Parathyroid adenoma (tissue), 2 donors: ENCODE results near the gene SKIC2.

Source experiments
- H2AFZ ChIP-seq: fragments of 300-600 bp; sonication (generic); one replicate; pipeline ENCODE4 v1.7.0; 2017; ENCODE audit warnings: antibody characterized with exemption, mild to moderate bottlenecking
- H3K27ac ChIP-seq: fragments of 300-600 bp; sonication (generic); one replicate; pipeline ENCODE4 v1.7.0; 2017
- H3K27me3 ChIP-seq: fragments of 300-600 bp; sonication (generic); one replicate; pipeline ENCODE4 v1.7.0; 2017; ENCODE audit warnings: low read length; ENCODE audit not compliant: control insufficient read depth, insufficient read depth
- H3K36me3 ChIP-seq: fragments of 300-600 bp; sonication (generic); one replicate; pipeline ENCODE4 v1.7.0; 2017; ENCODE audit warnings: low read length; ENCODE audit not compliant: control insufficient read depth, insufficient read depth
- H3K4me1 ChIP-seq: fragments of 300-600 bp; sonication (generic); one replicate; pipeline ENCODE4 v1.7.0; 2017; ENCODE audit warnings: control low read depth
- H3K4me2 ChIP-seq: fragments of 300-600 bp; sonication (generic); one replicate; pipeline ENCODE4 v1.7.0; 2017; ENCODE audit warnings: low read length
- H3K4me3 ChIP-seq: fragments of 300-600 bp; sonication (generic); one replicate; pipeline ENCODE4 v1.7.0; 2017; ENCODE audit warnings: low read depth, low read length
- H3K79me2 ChIP-seq: fragments of 300-600 bp; sonication (generic); one replicate; pipeline ENCODE4 v1.7.0; 2017; ENCODE audit warnings: control low read depth
- H3K9ac ChIP-seq: fragments of 300-600 bp; sonication (generic); one replicate; pipeline ENCODE4 v1.7.0; 2017; ENCODE audit warnings: mild to moderate bottlenecking
- H3K9me3 ChIP-seq: fragments of 300-600 bp; sonication (generic); one replicate; pipeline ENCODE4 v1.7.0; 2017; ENCODE audit warnings: low read length; ENCODE audit not compliant: control insufficient read depth
- CTCF ChIP-seq: fragments of 300-600 bp; sonication (generic); IDR thresholded peaks from one replicate; pipeline ENCODE4 v1.7.0; 2017; ENCODE audit warnings: antibody characterized with exemption, mild to moderate bottlenecking
- donor health status: primary hyperparathyroidism.

Gene SKIC2

GRCh38 chr6:31952140-31952805, 6.7 kb upstream of the SKIC2 start:
- Histone ChIP-seq H3K4me2 (no peak overlapping the region), H3K79me2 (peaks cover 6% of the 10 kb centered on the region), H3K4me3 (no peak overlapping the region), H3K4me1 (peaks cover 41% of the 10 kb centered on the region), H3K27me3 (no peaks in the 10 kb centered on the region), H3K9ac (no peak overlapping the region), H3K36me3 (no peaks in the 10 kb centered on the region), H3K27ac (peak overlapping the region; percentile 94), H3K9me3 (no peaks in the 10 kb centered on the region), H2AFZ (no peak overlapping the region)
- TF ChIP-seq CTCF = peak; percentile 87

DNA sequence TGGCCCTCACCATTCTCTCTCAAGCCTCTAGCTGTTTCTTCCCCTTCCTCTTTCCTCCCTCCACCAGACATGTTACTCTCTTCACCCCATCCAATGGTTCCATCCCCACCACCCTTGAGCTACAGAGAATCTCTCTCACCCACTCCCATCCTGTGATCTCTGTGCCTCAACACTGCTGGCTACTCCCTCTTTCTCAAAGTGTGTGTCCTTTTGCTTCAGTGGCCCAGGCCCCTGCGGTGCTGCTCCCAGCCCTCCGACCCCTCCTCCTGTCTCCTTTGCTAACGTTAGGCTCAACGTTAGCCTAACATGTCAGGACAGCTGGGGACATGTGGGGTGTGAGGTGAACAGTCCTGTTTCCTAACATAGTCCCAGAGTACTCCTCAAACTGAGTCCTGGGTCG, 6.1 kb upstream of the SKIC2 start:
- H3K36me3 ChIP-seq = no peaks in the 10 kb centered on the region
- TF ChIP-seq CTCF = no peak
- no peak overlapping the region for H3K4me2 ChIP-seq
- no peaks in the 10 kb centered on the region for H3K9me3 ChIP-seq
- H3K79me2 ChIP-seq = peaks cover 4% of the 10 kb centered on the region
- H3K4me1 ChIP-seq = peaks cover 39% of the 10 kb centered on the region
- no peak overlapping the region for H3K9ac ChIP-seq
- no peak overlapping the region for H2AFZ ChIP-seq
- no peaks in the 10 kb centered on the region for H3K27me3 ChIP-seq
- no peak overlapping the region for H3K4me3 ChIP-seq
- H3K27ac ChIP-seq = peak overlapping the region; percentile 94

DNA sequence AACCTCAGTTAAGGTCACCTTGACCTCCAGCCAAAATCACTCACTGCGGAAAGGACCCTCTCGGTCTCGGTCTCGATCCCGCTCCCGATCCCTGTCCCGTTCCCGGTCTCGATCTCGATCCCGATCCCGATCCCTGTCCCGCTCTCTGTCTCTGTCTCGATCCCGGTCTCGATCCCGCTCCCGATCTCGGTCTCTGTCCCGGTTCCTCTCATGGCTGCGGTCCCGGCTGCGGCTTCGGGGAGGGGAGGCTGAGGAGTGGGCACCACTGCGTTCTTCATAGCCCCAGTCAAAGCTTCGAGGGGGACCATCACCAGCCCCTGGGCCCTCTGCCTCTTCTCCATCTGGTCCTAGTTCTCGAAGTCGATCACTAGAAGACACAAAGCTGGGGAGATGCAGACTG, 4.5 kb upstream of the SKIC2 start:
- H3K36me3 ChIP-seq = no peaks in the 10 kb centered on the region
- no peak for TF ChIP-seq CTCF
- H3K27ac ChIP-seq = no peak overlapping the region
- H3K9me3 ChIP-seq = no peaks in the 10 kb centered on the region
- H3K9ac ChIP-seq = no peak overlapping the region
- no peaks in the 10 kb centered on the region for H3K27me3 ChIP-seq
- H3K4me1 ChIP-seq = peaks cover 28% of the 10 kb centered on the region
- H3K4me3 ChIP-seq = no peak overlapping the region
- H3K4me2 ChIP-seq = no peak overlapping the region
- peaks cover 11% of the 10 kb centered on the region for H3K79me2 ChIP-seq
- H2AFZ ChIP-seq = no peak overlapping the region

DNA sequence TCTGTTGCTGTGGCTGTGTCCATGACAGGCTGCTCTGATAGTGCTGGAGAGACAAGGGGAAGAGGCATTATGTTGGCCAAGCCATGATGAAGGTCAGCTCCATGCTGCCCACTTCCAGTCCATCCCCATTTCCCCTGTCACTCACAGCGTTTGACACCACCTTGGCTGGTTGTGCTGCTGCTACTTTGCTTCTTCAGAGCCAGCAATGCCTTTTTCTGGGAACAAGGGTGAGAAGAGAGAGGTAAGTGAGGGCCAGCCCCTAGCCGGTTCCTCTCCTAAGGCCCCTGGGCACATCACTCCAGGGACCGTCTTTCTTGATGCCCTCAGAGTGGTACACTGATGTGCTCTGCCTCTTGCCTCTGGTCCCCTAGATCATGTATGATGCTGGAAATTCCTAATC, 2.2 kb upstream of the SKIC2 start:
- Histone ChIP-seq H3K4me3 (no peak overlapping the region), H3K4me2 (no peak overlapping the region), H2AFZ (no peak overlapping the region), H3K79me2 (peaks cover 11% of the 10 kb centered on the region), H3K9ac (no peak overlapping the region), H3K9me3 (no peaks in the 10 kb centered on the region), H3K27me3 (no peaks in the 10 kb centered on the region), H3K27ac (no peak overlapping the region), H3K36me3 (no peaks in the 10 kb centered on the region), H3K4me1 (peaks cover 15% of the 10 kb centered on the region)
- TF ChIP-seq CTCF = no peak

DNA sequence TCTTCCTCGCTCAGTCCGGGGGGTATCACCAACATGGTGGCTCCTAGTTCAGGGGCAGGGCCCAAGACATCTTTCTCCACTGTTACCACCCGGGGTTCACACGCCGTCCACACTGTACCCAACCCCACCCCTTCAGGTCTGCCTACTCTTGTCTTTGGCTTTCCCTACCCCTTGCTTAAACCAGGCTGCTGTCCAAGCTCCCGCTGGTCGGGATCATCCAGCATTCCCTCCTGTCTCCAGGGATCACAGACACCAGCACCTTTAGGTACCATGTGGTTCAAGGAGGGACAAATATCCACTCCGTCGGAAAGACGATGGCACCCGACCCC, 599 bp upstream of the SKIC2 start:
- H2AFZ ChIP-seq = peak overlapping the region; percentile 96
- TF ChIP-seq CTCF = no peak
- H3K4me3 ChIP-seq = peak overlapping the region; percentile 89
- no peaks in the 10 kb centered on the region for H3K9me3 ChIP-seq
- peaks cover 11% of the 10 kb centered on the region for H3K79me2 ChIP-seq
- H3K9ac ChIP-seq = peak overlapping the region; percentile 93
- H3K4me2 ChIP-seq = peak overlapping the region; percentile 90
- H3K27ac ChIP-seq = peak overlapping the region; percentile 90
- H3K27me3 ChIP-seq = no peaks in the 10 kb centered on the region
- no peaks in the 10 kb centered on the region for H3K36me3 ChIP-seq
- peaks cover 9% of the 10 kb centered on the region for H3K4me1 ChIP-seq
